HepG2 (cell line): ENCODE measurements around the gene SEC14L2. TPM values are rescaled to one million over a fixed set of nuclear protein-coding genes. Genes with fewer than 3 reads are reported as not detected.

Experiments
- BRCA1 ChIP-seq: sonication (generic); formaldehyde crosslinking; IDR thresholded peaks from 2 replicates; pipeline ENCODE4 v1.4.0; 2020; ENCODE audit warnings: missing genetic modification reagents
- CC2D1A ChIP-seq: sonication (generic); formaldehyde crosslinking; IDR thresholded peaks from 2 replicates; pipeline ENCODE4 v1.8.1; 2023; ENCODE audit warnings: mild to moderate bottlenecking, missing genetic modification reagents
- HNRNPK ChIP-seq: fragments of 200-400 bp; formaldehyde crosslinking; IDR thresholded peaks from 2 replicates; pipeline ENCODE4 v1.6.1; 2018; ENCODE audit warnings: low read length, low read depth, moderate library complexity, mild to moderate bottlenecking; ENCODE audit not compliant: poor library complexity, severe bottlenecking
- JUN ChIP-seq: sonication (generic); formaldehyde crosslinking; IDR thresholded peaks from 2 replicates; pipeline ENCODE4 v1.4.0; 2020; ENCODE audit warnings: mild to moderate bottlenecking, missing genetic modification reagents
- SIX4 ChIP-seq: sonication (generic); formaldehyde crosslinking; IDR thresholded peaks from 2 replicates; pipeline ENCODE4 v1.4.0; 2020; ENCODE audit warnings: missing genetic modification reagents
- ZNF12 ChIP-seq: sonication (generic); formaldehyde crosslinking; IDR thresholded peaks from 2 replicates; pipeline ENCODE4 v1.5.0; 2020; ENCODE audit warnings: missing genetic modification reagents
- ZNF30 ChIP-seq: sonication (generic); formaldehyde crosslinking; IDR thresholded peaks from 2 replicates; pipeline ENCODE4 v1.5.0; 2020; ENCODE audit warnings: mild to moderate bottlenecking, missing genetic modification reagents
- ZNF562 ChIP-seq: sonication (generic); formaldehyde crosslinking; IDR thresholded peaks from 2 replicates; pipeline ENCODE4 v1.8.0; 2022; ENCODE audit warnings: missing genetic modification reagents, borderline replicate concordance
- ZSCAN30 ChIP-seq: sonication (generic); formaldehyde crosslinking; IDR thresholded peaks from 2 replicates; pipeline ENCODE4 v1.5.0; 2020; ENCODE audit warnings: mild to moderate bottlenecking, missing genetic modification reagents
- polyA plus RNA-seq, 8 experiments: library from polyadenylated mRNA; depleted of rRNA in 3 of 8; stranded (reverse) in 7 of 8; unstranded in 1 of 8; fragments of >200 nt; fragmentation: Illumina TruSeq in 4 of 8; extraction: Trizol in 4 of 8; gene quantifications; 2 replicates each; pipeline versions ENCODE4 v1.2.1 to v1.2.3, GENCODE V29; 2011 to 2016; ENCODE audit warnings: low read depth in 4 of 8, missing spikeins in 1 of 8, mixed read lengths in 1 of 8; ENCODE audit not compliant: insufficient read depth in 1 of 8
- total RNA-seq, 5 experiments: library from RNA; depleted of rRNA; stranded (reverse); fragments of >200 nt; fragmentation: Illumina TruSeq; extraction: Trizol; gene quantifications; 2 replicates each; pipeline ENCODE4 v1.2.3, GENCODE V29; 2016; ENCODE audit warnings: low read depth in 1 of 5
- TF ChIP-seq, protein P1 (sequence below): sonication (generic); formaldehyde crosslinking; IDR thresholded peaks from 2 replicates; pipeline ENCODE4 v1.4.0; 2020; ENCODE audit warnings: low read depth, mild to moderate bottlenecking, missing genetic modification reagents
- TF ChIP-seq, protein P2 (sequence below): sonication (generic); formaldehyde crosslinking; IDR thresholded peaks from 2 replicates; pipeline ENCODE4 v1.4.0; 2020; ENCODE audit warnings: mild to moderate bottlenecking, missing genetic modification reagents, borderline replicate concordance
- TF ChIP-seq, protein P3 (sequence below): sonication (generic); formaldehyde crosslinking; IDR thresholded peaks from 2 replicates; pipeline ENCODE4 v1.4.0; 2020; ENCODE audit warnings: missing genetic modification reagents
- TF ChIP-seq, protein P4 (sequence below): IDR thresholded peaks from 2 replicates; pipeline ENCODE4 v1.6.1; 2012; ENCODE audit warnings: low read length, improper control_type of control experiment
- TF ChIP-seq, protein P5 (sequence below): sonication (generic); formaldehyde crosslinking; IDR thresholded peaks from 2 replicates; pipeline ENCODE4 v1.5.0; 2020; ENCODE audit warnings: mild to moderate bottlenecking, missing genetic modification reagents

Gene SEC14L2
- total and polyA plus RNA-seq, 2 of the 13 experiments (the other 11 are each of a cell fraction or from before 2014, with no cell fraction given): 4.1 to 5.1 TPM

DNA sequence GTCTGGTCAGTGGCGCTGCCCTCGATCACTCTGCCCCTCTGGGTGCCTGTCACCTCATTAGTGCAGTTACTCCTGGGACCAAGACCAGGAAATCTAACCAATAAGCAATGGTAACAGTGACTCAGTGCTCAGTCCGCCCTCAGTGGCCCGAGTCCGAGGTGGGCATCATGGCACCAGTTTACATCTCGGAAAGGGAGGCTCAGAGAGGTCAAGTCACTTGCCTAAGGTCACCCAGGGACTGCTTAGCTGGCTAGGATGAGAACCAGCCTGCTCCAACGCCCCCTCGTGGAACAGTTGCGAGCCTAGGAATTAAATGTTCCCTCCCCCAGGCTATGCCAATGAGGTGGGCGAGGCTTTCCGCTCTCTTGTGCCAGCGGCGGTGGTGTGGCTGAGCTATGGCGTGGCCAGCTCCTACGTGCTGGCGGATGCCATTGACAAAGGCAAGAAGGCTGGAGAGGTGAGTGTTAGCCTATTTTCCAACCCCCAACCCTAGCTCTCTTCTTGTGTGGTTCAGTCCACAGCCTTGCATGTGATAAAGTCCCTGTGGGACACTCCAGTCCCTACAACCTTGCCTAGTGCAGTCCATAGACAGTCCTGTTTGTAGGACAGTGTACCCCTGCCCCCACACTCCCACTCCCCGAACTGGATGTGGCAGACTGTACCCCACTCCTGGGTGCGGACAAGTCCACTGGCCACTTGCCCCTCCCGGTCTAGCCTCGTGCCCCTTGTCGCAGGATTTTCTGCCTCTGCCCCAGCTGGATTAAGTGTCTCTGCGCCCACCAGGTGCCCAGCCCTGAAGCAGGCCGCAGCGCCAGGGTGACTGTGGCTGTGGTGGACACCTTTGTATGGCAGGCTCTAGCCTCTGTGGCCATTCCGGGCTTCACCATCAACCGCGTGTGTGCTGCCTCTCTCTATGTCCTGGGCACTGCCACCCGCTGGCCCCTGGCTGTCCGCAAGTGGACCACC is 29.9 kb downstream of the SEC14L2 start (continued):
- TF ChIP-seq, protein P1, sequence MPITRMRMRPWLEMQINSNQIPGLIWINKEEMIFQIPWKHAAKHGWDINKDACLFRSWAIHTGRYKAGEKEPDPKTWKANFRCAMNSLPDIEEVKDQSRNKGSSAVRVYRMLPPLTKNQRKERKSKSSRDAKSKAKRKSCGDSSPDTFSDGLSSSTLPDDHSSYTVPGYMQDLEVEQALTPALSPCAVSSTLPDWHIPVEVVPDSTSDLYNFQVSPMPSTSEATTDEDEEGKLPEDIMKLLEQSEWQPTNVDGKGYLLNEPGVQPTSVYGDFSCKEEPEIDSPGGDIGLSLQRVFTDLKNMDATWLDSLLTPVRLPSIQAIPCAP (CRISPR knock-in tag): no peak
- TF ChIP-seq ZNF12 (CRISPR knock-in tag): peak; percentile 66; the same call in 1 of the 2 replicates
- TF ChIP-seq BRCA1 (CRISPR knock-in tag): no peak
- TF ChIP-seq ZNF30 (CRISPR knock-in tag): no peak
- no peak for TF ChIP-seq SIX4
- TF ChIP-seq CC2D1A (CRISPR knock-in tag): 0 out of 2 replicates have a peak, but pooled peaks have one; percentile 32
- TF ChIP-seq, protein P2, sequence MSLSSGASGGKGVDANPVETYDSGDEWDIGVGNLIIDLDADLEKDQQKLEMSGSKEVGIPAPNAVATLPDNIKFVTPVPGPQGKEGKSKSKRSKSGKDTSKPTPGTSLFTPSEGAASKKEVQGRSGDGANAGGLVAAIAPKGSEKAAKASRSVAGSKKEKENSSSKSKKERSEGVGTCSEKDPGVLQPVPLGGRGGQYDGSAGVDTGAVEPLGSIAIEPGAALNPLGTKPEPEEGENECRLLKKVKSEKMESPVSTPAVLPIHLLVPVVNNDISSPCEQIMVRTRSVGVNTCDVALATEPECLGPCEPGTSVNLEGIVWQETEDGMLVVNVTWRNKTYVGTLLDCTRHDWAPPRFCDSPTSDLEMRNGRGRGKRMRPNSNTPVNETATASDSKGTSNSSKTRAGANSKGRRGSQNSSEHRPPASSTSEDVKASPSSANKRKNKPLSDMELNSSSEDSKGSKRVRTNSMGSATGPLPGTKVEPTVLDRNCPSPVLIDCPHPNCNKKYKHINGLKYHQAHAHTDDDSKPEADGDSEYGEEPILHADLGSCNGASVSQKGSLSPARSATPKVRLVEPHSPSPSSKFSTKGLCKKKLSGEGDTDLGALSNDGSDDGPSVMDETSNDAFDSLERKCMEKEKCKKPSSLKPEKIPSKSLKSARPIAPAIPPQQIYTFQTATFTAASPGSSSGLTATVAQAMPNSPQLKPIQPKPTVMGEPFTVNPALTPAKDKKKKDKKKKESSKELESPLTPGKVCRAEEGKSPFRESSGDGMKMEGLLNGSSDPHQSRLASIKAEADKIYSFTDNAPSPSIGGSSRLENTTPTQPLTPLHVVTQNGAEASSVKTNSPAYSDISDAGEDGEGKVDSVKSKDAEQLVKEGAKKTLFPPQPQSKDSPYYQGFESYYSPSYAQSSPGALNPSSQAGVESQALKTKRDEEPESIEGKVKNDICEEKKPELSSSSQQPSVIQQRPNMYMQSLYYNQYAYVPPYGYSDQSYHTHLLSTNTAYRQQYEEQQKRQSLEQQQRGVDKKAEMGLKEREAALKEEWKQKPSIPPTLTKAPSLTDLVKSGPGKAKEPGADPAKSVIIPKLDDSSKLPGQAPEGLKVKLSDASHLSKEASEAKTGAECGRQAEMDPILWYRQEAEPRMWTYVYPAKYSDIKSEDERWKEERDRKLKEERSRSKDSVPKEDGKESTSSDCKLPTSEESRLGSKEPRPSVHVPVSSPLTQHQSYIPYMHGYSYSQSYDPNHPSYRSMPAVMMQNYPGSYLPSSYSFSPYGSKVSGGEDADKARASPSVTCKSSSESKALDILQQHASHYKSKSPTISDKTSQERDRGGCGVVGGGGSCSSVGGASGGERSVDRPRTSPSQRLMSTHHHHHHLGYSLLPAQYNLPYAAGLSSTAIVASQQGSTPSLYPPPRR: no peak
- no peak for TF ChIP-seq HNRNPK
- TF ChIP-seq ZSCAN30 (CRISPR knock-in tag): no peak
- TF ChIP-seq, protein P3, sequence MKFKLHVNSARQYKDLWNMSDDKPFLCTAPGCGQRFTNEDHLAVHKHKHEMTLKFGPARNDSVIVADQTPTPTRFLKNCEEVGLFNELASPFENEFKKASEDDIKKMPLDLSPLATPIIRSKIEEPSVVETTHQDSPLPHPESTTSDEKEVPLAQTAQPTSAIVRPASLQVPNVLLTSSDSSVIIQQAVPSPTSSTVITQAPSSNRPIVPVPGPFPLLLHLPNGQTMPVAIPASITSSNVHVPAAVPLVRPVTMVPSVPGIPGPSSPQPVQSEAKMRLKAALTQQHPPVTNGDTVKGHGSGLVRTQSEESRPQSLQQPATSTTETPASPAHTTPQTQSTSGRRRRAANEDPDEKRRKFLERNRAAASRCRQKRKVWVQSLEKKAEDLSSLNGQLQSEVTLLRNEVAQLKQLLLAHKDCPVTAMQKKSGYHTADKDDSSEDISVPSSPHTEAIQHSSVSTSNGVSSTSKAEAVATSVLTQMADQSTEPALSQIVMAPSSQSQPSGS (CRISPR knock-in tag): no peak
- TF ChIP-seq JUN (CRISPR knock-in tag): no peak
- TF ChIP-seq ZNF562 (CRISPR knock-in tag): no peak
- TF ChIP-seq, protein P4, sequence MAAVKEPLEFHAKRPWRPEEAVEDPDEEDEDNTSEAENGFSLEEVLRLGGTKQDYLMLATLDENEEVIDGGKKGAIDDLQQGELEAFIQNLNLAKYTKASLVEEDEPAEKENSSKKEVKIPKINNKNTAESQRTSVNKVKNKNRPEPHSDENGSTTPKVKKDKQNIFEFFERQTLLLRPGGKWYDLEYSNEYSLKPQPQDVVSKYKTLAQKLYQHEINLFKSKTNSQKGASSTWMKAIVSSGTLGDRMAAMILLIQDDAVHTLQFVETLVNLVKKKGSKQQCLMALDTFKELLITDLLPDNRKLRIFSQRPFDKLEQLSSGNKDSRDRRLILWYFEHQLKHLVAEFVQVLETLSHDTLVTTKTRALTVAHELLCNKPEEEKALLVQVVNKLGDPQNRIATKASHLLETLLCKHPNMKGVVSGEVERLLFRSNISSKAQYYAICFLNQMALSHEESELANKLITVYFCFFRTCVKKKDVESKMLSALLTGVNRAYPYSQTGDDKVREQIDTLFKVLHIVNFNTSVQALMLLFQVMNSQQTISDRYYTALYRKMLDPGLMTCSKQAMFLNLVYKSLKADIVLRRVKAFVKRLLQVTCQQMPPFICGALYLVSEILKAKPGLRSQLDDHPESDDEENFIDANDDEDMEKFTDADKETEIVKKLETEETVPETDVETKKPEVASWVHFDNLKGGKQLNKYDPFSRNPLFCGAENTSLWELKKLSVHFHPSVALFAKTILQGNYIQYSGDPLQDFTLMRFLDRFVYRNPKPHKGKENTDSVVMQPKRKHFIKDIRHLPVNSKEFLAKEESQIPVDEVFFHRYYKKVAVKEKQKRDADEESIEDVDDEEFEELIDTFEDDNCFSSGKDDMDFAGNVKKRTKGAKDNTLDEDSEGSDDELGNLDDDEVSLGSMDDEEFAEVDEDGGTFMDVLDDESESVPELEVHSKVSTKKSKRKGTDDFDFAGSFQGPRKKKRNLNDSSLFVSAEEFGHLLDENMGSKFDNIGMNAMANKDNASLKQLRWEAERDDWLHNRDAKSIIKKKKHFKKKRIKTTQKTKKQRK: no peak
- TF ChIP-seq, protein P5, sequence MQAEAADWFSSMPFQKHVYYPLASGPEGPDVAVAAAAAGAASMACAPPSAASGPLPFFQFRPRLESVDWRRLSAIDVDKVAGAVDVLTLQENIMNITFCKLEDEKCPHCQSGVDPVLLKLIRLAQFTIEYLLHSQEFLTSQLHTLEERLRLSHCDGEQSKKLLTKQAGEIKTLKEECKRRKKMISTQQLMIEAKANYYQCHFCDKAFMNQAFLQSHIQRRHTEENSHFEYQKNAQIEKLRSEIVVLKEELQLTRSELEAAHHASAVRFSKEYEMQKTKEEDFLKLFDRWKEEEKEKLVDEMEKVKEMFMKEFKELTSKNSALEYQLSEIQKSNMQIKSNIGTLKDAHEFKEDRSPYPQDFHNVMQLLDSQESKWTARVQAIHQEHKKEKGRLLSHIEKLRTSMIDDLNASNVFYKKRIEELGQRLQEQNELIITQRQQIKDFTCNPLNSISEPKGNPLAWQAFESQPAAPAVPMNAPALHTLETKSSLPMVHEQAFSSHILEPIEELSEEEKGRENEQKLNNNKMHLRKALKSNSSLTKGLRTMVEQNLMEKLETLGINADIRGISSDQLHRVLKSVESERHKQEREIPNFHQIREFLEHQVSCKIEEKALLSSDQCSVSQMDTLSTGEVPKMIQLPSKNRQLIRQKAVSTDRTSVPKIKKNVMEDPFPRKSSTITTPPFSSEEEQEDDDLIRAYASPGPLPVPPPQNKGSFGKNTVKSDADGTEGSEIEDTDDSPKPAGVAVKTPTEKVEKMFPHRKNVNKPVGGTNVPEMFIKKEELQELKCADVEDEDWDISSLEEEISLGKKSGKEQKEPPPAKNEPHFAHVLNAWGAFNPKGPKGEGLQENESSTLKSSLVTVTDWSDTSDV (CRISPR knock-in tag): no peak
